AG09319 (cell line): ENCODE measurements around the gene DNAH17.

Experiments
- DNase-seq: peaks from one replicate; pipeline ENCODE4 v3.0.0-alpha.2; 2010; ENCODE audit warnings: low read depth; ENCODE audit errors: extremely low read depth
- TF ChIP-seq, protein P1 (sequence below): IDR thresholded peaks from 2 replicates; pipeline ENCODE4 v1.5.1; 2011; ENCODE audit warnings: low read depth, mild to moderate bottlenecking, inconsistent platforms, low read length, moderate library complexity

DNAH17 gene

DNA sequence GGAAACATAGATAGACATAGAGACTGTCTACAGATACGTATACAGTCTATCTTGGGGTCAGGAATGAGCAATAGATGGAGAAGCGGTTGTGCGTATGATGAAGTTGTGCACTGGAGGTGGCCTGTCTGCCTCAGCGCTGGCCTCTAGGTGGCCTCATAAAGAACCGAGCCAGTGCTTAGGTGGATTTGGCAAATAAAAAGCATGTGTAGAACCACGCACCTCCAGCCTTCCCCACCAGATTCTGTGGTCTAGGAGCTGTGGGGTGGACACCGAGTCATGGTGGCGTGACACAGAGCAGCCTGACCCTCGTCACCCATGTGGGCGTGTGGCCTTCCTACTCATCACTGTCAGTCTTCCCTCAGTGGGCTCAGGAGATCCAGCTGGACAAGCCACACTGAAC, 164.8 kb downstream of the DNAH17 start:
- DNase-seq, result no peak
- TF ChIP-seq, protein P1, sequence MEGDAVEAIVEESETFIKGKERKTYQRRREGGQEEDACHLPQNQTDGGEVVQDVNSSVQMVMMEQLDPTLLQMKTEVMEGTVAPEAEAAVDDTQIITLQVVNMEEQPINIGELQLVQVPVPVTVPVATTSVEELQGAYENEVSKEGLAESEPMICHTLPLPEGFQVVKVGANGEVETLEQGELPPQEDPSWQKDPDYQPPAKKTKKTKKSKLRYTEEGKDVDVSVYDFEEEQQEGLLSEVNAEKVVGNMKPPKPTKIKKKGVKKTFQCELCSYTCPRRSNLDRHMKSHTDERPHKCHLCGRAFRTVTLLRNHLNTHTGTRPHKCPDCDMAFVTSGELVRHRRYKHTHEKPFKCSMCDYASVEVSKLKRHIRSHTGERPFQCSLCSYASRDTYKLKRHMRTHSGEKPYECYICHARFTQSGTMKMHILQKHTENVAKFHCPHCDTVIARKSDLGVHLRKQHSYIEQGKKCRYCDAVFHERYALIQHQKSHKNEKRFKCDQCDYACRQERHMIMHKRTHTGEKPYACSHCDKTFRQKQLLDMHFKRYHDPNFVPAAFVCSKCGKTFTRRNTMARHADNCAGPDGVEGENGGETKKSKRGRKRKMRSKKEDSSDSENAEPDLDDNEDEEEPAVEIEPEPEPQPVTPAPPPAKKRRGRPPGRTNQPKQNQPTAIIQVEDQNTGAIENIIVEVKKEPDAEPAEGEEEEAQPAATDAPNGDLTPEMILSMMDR, result peak; percentile 45

DNA sequence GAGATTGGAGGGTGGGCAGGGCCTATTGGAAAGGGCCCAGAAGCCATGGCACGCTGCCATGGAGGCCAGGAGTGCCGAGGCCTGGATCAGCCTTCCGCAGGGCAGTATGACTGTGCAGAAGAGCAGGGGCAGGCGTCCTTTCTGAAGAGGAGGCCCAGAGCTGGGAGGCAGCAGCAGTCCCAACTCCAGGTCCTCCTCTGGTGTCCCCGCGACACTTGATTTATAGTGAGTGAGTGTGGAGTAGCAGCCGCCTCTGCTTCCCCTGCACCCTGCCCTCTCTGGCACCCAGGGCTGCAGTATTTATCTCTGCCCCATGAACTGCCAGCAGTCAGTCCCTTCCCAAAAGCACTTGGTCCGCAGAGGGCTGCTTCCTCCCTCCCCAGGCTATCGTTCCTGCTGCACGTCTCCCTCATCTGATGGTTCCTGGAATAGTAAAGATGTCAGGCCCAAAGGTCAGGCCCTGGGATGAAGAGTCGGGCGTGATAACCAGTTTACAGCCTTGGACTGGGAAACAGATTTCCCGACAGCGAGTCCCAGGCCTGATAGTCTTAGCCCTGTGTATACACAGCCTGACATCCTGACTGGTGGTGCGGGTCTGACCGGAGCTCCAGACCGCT, 165.8 kb downstream of the DNAH17 start:
- TF ChIP-seq, protein P1, result no peak
- DNase-seq, result no peak

DNA sequence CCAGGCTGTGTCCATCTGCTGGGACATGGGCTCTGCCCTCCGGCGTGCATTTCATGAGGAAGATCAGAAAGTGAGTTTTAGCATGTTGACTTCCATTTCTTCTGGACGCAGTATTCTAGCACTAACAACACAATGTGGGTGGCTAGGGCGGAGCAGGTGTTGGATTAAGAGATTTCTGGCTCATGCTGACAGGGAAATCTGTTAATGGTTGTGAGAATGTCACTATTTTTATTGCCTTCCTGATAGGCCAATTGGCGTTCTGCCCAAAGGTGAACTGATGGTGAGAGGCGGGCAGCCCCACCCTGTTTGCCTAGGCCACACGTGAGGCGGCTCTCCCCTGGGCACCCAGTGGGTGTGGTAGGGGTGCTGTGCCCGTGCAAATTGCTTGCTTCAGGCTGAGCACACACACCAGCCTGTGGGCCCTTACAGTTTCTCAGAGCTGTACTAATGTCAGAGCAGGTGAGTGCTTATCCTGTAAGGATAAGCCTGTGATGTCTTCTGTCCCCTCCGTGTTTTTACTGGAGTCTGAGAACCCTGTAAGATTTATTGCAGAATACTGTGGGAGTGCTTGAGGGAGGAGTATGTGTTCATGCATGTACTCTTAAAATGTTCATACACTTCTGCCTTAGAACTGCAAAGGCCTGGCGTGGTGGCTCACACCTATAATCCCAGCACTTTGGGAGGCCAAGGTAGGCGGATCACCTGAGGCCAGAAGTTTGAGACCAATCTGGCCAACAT, 167.8 kb downstream of the DNAH17 start:
- TF ChIP-seq, protein P1, result no peak
- DNase-seq, result no peak

DNA sequence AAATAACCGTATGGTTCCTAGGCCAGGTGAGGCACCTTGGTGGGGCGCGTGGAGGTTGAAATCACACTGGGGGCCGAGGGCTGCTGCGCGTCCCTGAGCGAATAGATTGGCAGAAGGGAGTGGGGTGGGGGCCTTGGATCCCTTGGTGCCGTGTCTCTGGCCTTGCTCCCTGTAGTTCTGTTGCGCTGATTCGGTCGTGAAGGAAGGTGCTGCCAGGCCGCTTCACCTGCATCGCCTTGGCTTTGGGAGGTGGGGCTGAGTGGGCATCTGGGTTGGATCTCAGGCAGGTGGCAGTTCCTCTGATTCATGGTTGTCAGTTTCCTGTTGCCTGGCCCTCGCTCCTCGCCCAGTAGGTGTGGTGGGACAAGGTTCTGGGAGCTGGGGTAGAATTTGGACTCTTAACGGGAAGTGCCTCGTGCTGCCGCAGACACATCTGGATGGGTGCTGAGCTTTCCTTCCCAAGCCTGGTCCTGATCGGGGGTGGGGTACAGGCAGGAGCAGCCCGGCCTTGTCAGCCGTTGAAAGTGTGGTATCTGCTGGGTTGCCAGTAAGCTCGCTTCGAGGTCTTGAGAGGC, 168.6 kb downstream of the DNAH17 start:
- TF ChIP-seq, protein P1, result no peak
- DNase-seq, result no peak

DNA sequence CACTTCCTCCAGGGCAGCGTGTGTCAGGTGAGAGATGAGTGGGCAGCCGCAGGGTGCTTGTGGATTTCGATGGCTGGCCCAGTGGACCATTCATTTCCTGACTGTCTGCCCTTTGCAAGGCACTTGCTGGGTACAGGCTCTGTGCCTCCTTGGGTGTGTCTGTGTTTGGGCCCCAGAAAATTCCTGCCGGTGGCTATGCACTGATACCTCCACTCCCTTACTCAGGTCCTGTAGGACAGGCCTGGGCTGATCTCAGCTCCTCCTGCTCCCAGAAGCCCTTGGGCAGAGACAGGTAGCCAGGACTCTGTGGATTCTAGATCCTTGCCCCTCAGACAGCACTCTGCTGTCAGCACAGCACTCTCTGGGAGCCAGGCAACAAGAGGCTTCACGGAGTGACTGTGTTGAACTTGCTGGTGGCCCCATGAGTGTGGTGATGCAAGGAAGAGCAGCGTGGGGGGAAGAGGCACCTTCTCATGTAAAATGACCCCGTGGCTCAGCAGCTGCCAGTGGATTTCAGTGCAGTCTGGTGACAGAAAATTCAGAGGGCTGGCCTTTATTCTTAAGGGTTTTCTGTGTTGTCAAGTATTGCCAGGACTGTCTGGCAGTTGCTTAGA, 169.7 kb downstream of the DNAH17 start:
- TF ChIP-seq, protein P1, result no peak
- DNase-seq, result no peak

DNA sequence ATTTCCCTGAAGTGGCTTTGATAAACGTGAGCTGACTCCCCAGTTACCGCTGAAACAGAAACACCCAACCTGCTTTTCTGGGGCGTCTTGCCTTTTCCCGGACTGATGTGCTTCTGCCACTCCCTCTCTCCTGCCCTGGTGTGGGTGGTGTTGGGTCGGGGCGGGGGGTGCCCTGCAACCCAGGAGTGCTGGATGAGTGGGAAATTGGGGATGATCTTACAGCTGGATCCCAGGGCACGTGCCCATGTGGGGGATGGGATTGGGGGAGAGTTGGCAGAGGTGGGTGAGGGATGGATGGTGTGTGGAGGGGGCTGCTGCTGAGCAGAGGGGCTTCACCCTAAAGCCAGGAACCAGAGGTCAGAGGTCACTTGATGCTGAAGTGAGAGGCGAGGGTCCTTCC, 170.3 kb downstream of the DNAH17 start:
- no peak for DNase-seq
- TF ChIP-seq, protein P1, result no peak

DNA sequence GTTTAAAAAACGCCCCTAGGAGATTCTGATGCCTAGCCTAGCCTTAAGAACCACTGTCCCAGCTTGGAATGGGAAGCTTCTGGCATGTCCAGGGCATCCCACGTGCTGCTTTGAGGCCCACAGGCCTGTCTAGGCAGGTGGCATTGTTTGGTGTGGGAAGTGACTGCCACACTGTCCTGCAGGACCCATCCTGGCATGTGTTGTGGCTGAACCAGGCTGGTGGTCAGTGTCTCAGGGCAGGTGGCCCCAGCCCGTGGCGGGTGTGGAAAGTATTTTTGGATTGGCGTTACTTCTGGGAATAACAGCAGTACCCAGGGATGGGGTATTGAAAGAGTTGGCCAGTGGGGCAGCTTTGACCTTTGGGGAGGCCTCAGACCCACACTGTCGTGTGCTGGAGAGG, 170.8 kb downstream of the DNAH17 start:
- no peak for DNase-seq
- TF ChIP-seq, protein P1, result no peak
